ENCODE measurements around the gene NAA80.

DNA sequence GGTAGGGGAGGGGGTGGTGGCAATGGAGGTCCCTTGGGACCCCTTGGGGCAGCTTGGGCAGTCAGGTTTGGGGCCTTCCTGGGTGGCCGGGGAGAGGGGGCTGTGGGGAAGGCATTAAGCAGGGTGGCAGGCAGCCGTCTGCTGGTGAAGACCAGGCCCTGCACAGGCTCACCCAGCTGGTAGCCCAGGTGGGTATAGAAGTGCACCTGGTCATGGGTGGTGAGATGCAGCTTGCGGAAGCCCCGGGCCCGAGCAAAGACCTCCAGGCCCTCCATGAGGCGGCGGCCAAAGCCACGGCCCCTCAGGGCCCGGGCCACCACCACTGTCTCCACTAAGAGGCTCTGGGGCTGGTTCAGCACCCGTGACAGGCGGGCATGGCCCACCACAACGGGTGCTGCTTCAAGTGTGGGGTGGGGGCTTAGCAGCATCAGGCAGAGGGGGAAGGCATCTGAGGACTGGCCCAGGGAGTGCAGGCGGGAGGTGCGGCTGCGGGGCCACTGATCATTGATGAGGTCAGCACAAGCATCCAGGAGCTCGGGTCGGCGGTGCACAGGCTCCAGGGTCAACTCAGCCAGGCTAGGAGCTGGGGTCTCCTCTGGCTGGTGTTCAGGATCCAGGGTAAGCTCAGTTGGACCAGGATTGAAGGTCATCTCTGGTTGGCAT lies 2.4 kb downstream of the NAA80 start:
- TF ChIP-seq CTCF (IDR thresholded peaks at IDR 0.05) (no peak), POLR2AphosphoS5 (IDR thresholded peaks at IDR 0.05) (no peak), POLR2A (IDR thresholded peaks at IDR 0.05) (no peak), EP300 (IDR thresholded peaks at IDR 0.05) (no peak)
